HEK293 (cell line): ENCODE results near the gene SAMD13.

Experiments used
- CTCF ChIA-PET: fragments of 350-600 bp; formaldehyde crosslinking; extraction: SDS; loops from one replicate; lab custom pipeline; 2021; ENCODE audit warnings: antibody characterized with exemption; lab: Yijun Ruan, JAX
- POLR2A ChIA-PET: fragments of 300-600 bp; formaldehyde crosslinking; extraction: SDS; loops from one replicate; lab custom pipeline; 2020; ENCODE audit warnings: antibody characterized with exemption, inconsistent platforms; lab: Yijun Ruan, JAX
- H3K27ac ChIP-seq: fragments of 200-500 bp; sonication (Bioruptor generic); 2 replicates; pipeline ENCODE4 v1.5.1; 2014; ENCODE audit warnings: low read depth, low read length, control low read depth, inconsistent platforms; ENCODE audit errors: extremely low read depth
- H3K36me3 ChIP-seq, 2 experiments: fragments of 200-500 bp in 1 of 2; sonication (Bioruptor generic) in 1 of 2; 1 replicate in 1 of 2; 2 replicates in 1 of 2; pipeline ENCODE4 v1.5.1; 2014 to 2017; ENCODE audit warnings: inconsistent platforms in 2 of 2, low read length in 2 of 2; ENCODE audit not compliant: control insufficient read depth in 2 of 2, insufficient read depth in 1 of 2
- H3K4me1 ChIP-seq: fragments of 200-500 bp; sonication (Bioruptor generic); 2 replicates; pipeline ENCODE4 v1.5.1; 2014; ENCODE audit warnings: mild to moderate bottlenecking, low read length, inconsistent platforms; ENCODE audit not compliant: control insufficient read depth, insufficient read depth
- H3K4me3 ChIP-seq: 2 replicates; pipeline ENCODE4 v1.5.1; 2011; ENCODE audit warnings: low read depth, mild to moderate bottlenecking, control low read depth, low read length, moderate library complexity
- H3K9me3 ChIP-seq: fragments of 200-500 bp; sonication (Bioruptor generic); 2 replicates; pipeline ENCODE4 v1.5.1; 2014; ENCODE audit warnings: low read depth, low read length, inconsistent platforms; ENCODE audit not compliant: control insufficient read depth, insufficient read depth
- GLI2 ChIP-seq: fragments of 450-650 bp; formaldehyde crosslinking; IDR thresholded peaks from 2 replicates; pipeline ENCODE4; 2017; ENCODE audit warnings: missing biosample characterization, missing genetic modification characterization, low read depth, borderline replicate concordance
- HOXA7 ChIP-seq: sonication (generic); formaldehyde crosslinking; IDR thresholded peaks from 2 replicates; pipeline ENCODE4 v1.8.1; 2022; ENCODE audit warnings: missing genetic modification reagents, borderline replicate concordance
- HOXC10 ChIP-seq: sonication (generic); formaldehyde crosslinking; IDR thresholded peaks from 2 replicates; pipeline ENCODE4 v1.8.1; 2023; ENCODE audit warnings: mild to moderate bottlenecking, missing genetic modification reagents
- MZF1 ChIP-seq: fragments of 450-650 bp; formaldehyde crosslinking; IDR thresholded peaks from 2 replicates; pipeline ENCODE4 v1.5.1; 2017; ENCODE audit warnings: missing biosample characterization, missing genetic modification characterization, borderline replicate concordance
- OSR2 ChIP-seq: fragments of 450-650 bp; formaldehyde crosslinking; IDR thresholded peaks from 2 replicates; pipeline ENCODE4 v1.5.1; 2016; ENCODE audit warnings: missing biosample characterization, missing genetic modification characterization
- RBAK ChIP-seq: fragments of 450-650 bp; formaldehyde crosslinking; IDR thresholded peaks from 2 replicates; pipeline ENCODE4 v1.5.1; 2016; ENCODE audit warnings: missing biosample characterization, missing genetic modification characterization
- SCRT2 ChIP-seq: fragments of 450-650 bp; formaldehyde crosslinking; IDR thresholded peaks from 2 replicates; pipeline ENCODE4 v1.5.1; 2016; ENCODE audit warnings: missing biosample characterization, missing genetic modification characterization
- TRIM28 ChIP-seq: IDR thresholded peaks from 2 replicates; pipeline ENCODE4 v1.6.1; 2011; ENCODE audit warnings: low read length, control low read depth, borderline replicate concordance
- ZBTB48 ChIP-seq: fragments of 450-650 bp; formaldehyde crosslinking; IDR thresholded peaks from 2 replicates; pipeline ENCODE4 v1.5.1; 2016; ENCODE audit warnings: missing biosample characterization, missing genetic modification characterization
- ZFP69B ChIP-seq: fragments of 450-650 bp; formaldehyde crosslinking; IDR thresholded peaks from 2 replicates; pipeline ENCODE4 v1.5.1; 2016; ENCODE audit warnings: missing biosample characterization, missing genetic modification characterization
- ZIC2 ChIP-seq: fragments of 450-650 bp; formaldehyde crosslinking; IDR thresholded peaks from 2 replicates; pipeline ENCODE4 v1.5.1; 2016; ENCODE audit warnings: missing biosample characterization, missing genetic modification characterization
- ZNF112 ChIP-seq: fragments of 450-650 bp; formaldehyde crosslinking; IDR thresholded peaks from 2 replicates; pipeline ENCODE4 v1.5.0; 2017; ENCODE audit warnings: missing biosample characterization, missing genetic modification characterization
- ZNF16 ChIP-seq: fragments of 450-650 bp; formaldehyde crosslinking; IDR thresholded peaks from 2 replicates; pipeline ENCODE4 v1.5.1; 2016; ENCODE audit warnings: low read depth, missing biosample characterization, missing genetic modification characterization
- ZNF184 ChIP-seq: fragments of 450-650 bp; IDR thresholded peaks from 2 replicates; pipeline ENCODE4 v1.5.1; 2018; ENCODE audit warnings: missing biosample characterization, mild to moderate bottlenecking, missing genetic modification characterization
- ZNF19 ChIP-seq: fragments of 450-650 bp; formaldehyde crosslinking; IDR thresholded peaks from 2 replicates; pipeline ENCODE4; 2016; ENCODE audit warnings: missing biosample characterization, missing genetic modification characterization, low read depth
- ZNF324 ChIP-seq: fragments of 450-650 bp; formaldehyde crosslinking; IDR thresholded peaks from 2 replicates; pipeline ENCODE4 v1.5.1; 2016; ENCODE audit warnings: missing biosample characterization, missing genetic modification characterization
- ZNF416 ChIP-seq: fragments of 450-650 bp; formaldehyde crosslinking; IDR thresholded peaks from 2 replicates; pipeline ENCODE4 v1.5.1; 2016; ENCODE audit warnings: missing biosample characterization, missing genetic modification characterization
- ZNF423 ChIP-seq: fragments of 450-650 bp; formaldehyde crosslinking; IDR thresholded peaks from 2 replicates; pipeline ENCODE4 v1.5.1; 2016; ENCODE audit warnings: missing biosample characterization, missing genetic modification characterization
- ZNF501 ChIP-seq: fragments of 450-650 bp; formaldehyde crosslinking; IDR thresholded peaks from 2 replicates; pipeline ENCODE4 v1.5.1; 2016; ENCODE audit warnings: missing biosample characterization, missing genetic modification characterization
- ZNF521 ChIP-seq: fragments of 450-650 bp; formaldehyde crosslinking; IDR thresholded peaks from 2 replicates; pipeline ENCODE4 v1.5.1; 2017; ENCODE audit warnings: missing biosample characterization, mild to moderate bottlenecking, missing genetic modification characterization
- ZNF555 ChIP-seq: fragments of 450-650 bp; formaldehyde crosslinking; conservative IDR thresholded peaks from 2 replicates; pipeline ENCODE4 v1.5.1; 2017; ENCODE audit warnings: missing biosample characterization, mild to moderate bottlenecking, missing genetic modification characterization, inconsistent platforms
- ZNF596 ChIP-seq: fragments of 450-650 bp; IDR thresholded peaks from 2 replicates; pipeline ENCODE4 v1.5.0; 2018; ENCODE audit warnings: missing biosample characterization, mild to moderate bottlenecking, missing genetic modification characterization, moderate library complexity
- ZSCAN16 ChIP-seq: fragments of 450-650 bp; formaldehyde crosslinking; IDR thresholded peaks from 2 replicates; pipeline ENCODE4 v1.5.1; 2016; ENCODE audit warnings: missing biosample characterization, missing genetic modification characterization
- TF ChIP-seq, protein P1 (sequence below): fragments of 450-650 bp; formaldehyde crosslinking; conservative IDR thresholded peaks from 2 replicates; pipeline ENCODE4 v1.5.1; 2016; ENCODE audit warnings: low read depth, missing biosample characterization, missing genetic modification characterization
- TF ChIP-seq, protein P2 (sequence below): fragments of 450-650 bp; formaldehyde crosslinking; IDR thresholded peaks from 2 replicates; pipeline ENCODE4 v1.5.1; 2016; ENCODE audit warnings: missing biosample characterization, missing genetic modification characterization
- TF ChIP-seq, protein P3 (sequence below): fragments of 450-650 bp; formaldehyde crosslinking; IDR thresholded peaks from 2 replicates; pipeline ENCODE4 v1.5.1; 2016; ENCODE audit warnings: missing biosample characterization, missing genetic modification characterization
- TF ChIP-seq, protein P4 (sequence below): fragments of 450-650 bp; formaldehyde crosslinking; IDR thresholded peaks from 2 replicates; pipeline ENCODE4 v1.5.1; 2017; ENCODE audit warnings: missing biosample characterization, missing genetic modification characterization

Gene SAMD13

DNA sequence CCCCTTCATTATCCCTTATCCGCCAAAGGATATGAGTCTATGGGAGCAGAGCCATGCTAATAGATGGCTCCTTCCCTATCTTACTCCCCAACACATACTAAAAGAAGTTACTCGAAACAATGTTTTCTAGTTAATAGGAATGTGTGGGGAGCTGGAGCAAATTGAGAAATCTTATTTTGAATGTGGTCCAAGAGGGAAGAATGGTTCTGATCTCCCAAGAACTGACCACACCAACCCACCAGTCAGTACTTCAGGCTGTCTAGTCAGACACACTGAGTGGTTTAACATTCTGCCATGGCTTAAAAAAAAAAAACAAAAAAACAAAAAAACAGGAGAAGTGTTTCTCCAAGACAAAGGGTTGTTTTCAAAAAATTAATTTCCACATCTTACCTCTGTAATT lies 65.3 kb downstream of the SAMD13 start:
- Histone ChIP-seq H3K4me3 (no peak overlapping the region), H3K27ac (no peak overlapping the region), H3K36me3 (no peaks in the 10 kb centered on the region), H3K4me1 (no peaks in the 10 kb centered on the region), H3K9me3 (no peaks in the 10 kb centered on the region)
- ChIA-PET CTCF (no interaction called here), POLR2A (no interaction called here)
- TF ChIP-seq ZNF112 (no peak), HOXC10 (CRISPR knock-in tag) (no peak), ZNF521 (tag by site-specific recombination) (no peak), ZNF184 (no peak), ZBTB48 (no peak), ZNF16 (tag by site-specific recombination) (no peak), ZFP69B (no peak), ZSCAN16 (tag by site-specific recombination) (no peak), ZNF596 (tag by site-specific recombination) (no peak), ZNF416 (tag by site-specific recombination) (no peak), TRIM28 (no peak), OSR2 (tag by site-specific recombination) (no peak)
- TF ChIP-seq, protein P1, sequence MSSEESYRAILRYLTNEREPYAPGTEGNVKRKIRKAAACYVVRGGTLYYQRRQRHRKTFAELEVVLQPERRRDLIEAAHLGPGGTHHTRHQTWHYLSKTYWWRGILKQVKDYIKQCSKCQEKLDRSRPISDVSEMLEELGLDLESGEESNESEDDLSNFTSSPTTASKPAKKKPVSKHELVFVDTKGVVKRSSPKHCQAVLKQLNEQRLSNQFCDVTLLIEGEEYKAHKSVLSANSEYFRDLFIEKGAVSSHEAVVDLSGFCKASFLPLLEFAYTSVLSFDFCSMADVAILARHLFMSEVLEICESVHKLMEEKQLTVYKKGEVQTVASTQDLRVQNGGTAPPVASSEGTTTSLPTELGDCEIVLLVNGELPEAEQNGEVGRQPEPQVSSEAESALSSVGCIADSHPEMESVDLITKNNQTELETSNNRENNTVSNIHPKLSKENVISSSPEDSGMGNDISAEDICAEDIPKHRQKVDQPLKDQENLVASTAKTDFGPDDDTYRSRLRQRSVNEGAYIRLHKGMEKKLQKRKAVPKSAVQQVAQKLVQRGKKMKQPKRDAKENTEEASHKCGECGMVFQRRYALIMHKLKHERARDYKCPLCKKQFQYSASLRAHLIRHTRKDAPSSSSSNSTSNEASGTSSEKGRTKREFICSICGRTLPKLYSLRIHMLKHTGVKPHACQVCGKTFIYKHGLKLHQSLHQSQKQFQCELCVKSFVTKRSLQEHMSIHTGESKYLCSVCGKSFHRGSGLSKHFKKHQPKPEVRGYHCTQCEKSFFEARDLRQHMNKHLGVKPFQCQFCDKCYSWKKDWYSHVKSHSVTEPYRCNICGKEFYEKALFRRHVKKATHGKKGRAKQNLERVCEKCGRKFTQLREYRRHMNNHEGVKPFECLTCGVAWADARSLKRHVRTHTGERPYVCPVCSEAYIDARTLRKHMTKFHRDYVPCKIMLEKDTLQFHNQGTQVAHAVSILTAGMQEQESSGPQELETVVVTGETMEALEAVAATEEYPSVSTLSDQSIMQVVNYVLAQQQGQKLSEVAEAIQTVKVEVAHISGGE (tag by site-specific recombination) = no peak
- TF ChIP-seq, all 188 proteins: peak for 0

DNA sequence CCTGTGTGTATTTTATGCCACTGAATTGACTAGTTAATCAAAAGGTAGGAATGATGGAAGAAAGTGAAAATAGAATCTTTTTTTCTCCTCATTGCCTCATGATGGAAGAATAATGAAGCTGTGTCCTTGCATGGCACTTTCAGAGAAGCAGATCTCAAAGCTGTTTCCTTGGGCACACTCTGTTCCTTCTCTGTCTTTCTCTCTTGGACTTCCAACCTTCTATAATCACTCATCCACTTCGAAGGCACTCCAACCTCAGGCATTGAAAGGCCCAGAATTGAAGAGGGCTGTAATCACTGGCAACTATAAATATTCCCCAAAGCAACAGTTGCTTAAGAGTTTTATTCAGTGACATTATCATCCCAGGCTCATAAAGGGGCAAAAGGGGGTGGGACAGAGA lies 65.7 kb downstream of the SAMD13 start:
- Histone ChIP-seq H3K36me3 (no peaks in the 10 kb centered on the region), H3K9me3 (no peaks in the 10 kb centered on the region), H3K4me1 (no peaks in the 10 kb centered on the region), H3K4me3 (no peak overlapping the region), H3K27ac (no peak overlapping the region)
- POLR2A ChIA-PET = no interaction called here
- CTCF ChIA-PET = no interaction called here
- TF ChIP-seq ZIC2 (tag by site-specific recombination) (no peak), TRIM28 (no peak), MZF1 (tag by site-specific recombination) (no peak), ZNF423 (tag by site-specific recombination) (no peak), HOXA7 (CRISPR knock-in tag) (no peak), ZNF501 (no peak), ZBTB48 (no peak), SCRT2 (tag by site-specific recombination) (no peak), ZNF555 (tag by site-specific recombination) (no peak), ZNF19 (tag by site-specific recombination) (no peak), RBAK (tag by site-specific recombination) (no peak), GLI2 (no peak), ZNF324 (tag by site-specific recombination) (no peak)
- TF ChIP-seq, protein P2, sequence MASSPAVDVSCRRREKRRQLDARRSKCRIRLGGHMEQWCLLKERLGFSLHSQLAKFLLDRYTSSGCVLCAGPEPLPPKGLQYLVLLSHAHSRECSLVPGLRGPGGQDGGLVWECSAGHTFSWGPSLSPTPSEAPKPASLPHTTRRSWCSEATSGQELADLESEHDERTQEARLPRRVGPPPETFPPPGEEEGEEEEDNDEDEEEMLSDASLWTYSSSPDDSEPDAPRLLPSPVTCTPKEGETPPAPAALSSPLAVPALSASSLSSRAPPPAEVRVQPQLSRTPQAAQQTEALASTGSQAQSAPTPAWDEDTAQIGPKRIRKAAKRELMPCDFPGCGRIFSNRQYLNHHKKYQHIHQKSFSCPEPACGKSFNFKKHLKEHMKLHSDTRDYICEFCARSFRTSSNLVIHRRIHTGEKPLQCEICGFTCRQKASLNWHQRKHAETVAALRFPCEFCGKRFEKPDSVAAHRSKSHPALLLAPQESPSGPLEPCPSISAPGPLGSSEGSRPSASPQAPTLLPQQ (tag by site-specific recombination) = no peak
- TF ChIP-seq, protein P3, sequence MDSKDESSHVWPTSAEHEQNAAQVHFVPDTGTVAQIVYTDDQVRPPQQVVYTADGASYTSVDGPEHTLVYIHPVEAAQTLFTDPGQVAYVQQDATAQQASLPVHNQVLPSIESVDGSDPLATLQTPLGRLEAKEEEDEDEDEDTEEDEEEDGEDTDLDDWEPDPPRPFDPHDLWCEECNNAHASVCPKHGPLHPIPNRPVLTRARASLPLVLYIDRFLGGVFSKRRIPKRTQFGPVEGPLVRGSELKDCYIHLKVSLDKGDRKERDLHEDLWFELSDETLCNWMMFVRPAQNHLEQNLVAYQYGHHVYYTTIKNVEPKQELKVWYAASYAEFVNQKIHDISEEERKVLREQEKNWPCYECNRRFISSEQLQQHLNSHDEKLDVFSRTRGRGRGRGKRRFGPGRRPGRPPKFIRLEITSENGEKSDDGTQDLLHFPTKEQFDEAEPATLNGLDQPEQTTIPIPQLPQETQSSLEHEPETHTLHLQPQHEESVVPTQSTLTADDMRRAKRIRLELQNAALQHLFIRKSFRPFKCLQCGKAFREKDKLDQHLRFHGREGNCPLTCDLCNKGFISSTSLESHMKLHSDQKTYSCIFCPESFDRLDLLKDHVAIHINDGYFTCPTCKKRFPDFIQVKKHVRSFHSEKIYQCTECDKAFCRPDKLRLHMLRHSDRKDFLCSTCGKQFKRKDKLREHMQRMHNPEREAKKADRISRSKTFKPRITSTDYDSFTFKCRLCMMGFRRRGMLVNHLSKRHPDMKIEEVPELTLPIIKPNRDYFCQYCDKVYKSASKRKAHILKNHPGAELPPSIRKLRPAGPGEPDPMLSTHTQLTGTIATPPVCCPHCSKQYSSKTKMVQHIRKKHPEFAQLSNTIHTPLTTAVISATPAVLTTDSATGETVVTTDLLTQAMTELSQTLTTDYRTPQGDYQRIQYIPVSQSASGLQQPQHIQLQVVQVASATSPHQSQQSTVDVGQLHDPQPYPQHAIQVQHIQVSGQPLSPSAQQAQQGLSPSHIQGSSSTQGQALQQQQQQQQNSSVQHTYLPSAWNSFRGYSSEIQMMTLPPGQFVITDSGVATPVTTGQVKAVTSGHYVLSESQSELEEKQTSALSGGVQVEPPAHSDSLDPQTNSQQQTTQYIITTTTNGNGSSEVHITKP (tag by site-specific recombination) = no peak
- TF ChIP-seq, protein P4, sequence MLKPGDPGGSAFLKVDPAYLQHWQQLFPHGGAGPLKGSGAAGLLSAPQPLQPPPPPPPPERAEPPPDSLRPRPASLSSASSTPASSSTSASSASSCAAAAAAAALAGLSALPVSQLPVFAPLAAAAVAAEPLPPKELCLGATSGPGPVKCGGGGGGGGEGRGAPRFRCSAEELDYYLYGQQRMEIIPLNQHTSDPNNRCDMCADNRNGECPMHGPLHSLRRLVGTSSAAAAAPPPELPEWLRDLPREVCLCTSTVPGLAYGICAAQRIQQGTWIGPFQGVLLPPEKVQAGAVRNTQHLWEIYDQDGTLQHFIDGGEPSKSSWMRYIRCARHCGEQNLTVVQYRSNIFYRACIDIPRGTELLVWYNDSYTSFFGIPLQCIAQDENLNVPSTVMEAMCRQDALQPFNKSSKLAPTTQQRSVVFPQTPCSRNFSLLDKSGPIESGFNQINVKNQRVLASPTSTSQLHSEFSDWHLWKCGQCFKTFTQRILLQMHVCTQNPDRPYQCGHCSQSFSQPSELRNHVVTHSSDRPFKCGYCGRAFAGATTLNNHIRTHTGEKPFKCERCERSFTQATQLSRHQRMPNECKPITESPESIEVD (tag by site-specific recombination) = no peak
